GM13977 (cell line): Measurements from ENCODE around the gene HERC2.
"Not testable (repeated sequence)": the region's sequence is repeated elsewhere in the genome, so short reads cannot be mapped to it uniquely, and the experiment has no call there.

ENCODE experiments used
- DNase-seq: peaks from one replicate; pipeline ENCODE4 v3.0.0; 2012; ENCODE audit warnings: low spot score
- CTCF ChIP-seq: IDR thresholded peaks from 2 replicates; pipeline ENCODE4 v1.5.1; 2012; ENCODE audit warnings: mild to moderate bottlenecking, control low read depth; ENCODE audit not compliant: insufficient read depth; ENCODE audit errors: extremely low read depth, missing control alignments
- in situ Hi-C: fragments of 300-500 bp; cut with MboI; formaldehyde crosslinking; loops from one replicate; pipeline ENCODE4 v1.12.0; 2022; ENCODE audit warnings: low sequenced_read_pairs, low pct_unique_long_range_greater_than_20kb, mixed read lengths, inconsistent platforms; ENCODE audit not compliant: unreplicated experiment

The HERC2 gene

GRCh38 chr15:28128031-28128430 is 193.9 kb downstream of the HERC2 start:
- no peak for DNase-seq
- in situ Hi-C loops = no loop called here
- no peak for TF ChIP-seq CTCF

- in situ Hi-C loops = no loop called here
- no peak for DNase-seq
- no peak for TF ChIP-seq CTCF
These were observed 194.9 kb downstream of the HERC2 start for GRCh38 chr15:28127036-28127435.

GRCh38 chr15:28125673-28126651 is 196.0 kb downstream of the HERC2 start:
- DNase-seq = no peak
- in situ Hi-C loops = no loop called here
- TF ChIP-seq CTCF = peak; percentile 62

- no peak for DNase-seq
- no peak for TF ChIP-seq CTCF
- in situ Hi-C loops = no loop called here
These were observed 197.1 kb downstream of the HERC2 start for GRCh38 chr15:28124841-28125240.

- TF ChIP-seq CTCF = peak; percentile 60
- in situ Hi-C loops = no loop called here
- peak; percentile 72 for DNase-seq
These were observed 198.5 kb downstream of the HERC2 start for GRCh38 chr15:28123408-28124023.

GRCh38 chr15:28122038-28122949 is 199.7 kb downstream of the HERC2 start:
- no peak for TF ChIP-seq CTCF
- no peak for DNase-seq
- in situ Hi-C loops = no loop called here

GRCh38 chr15:28121577-28121976 is 200.4 kb downstream of the HERC2 start:
- in situ Hi-C loops, DNase-seq: not testable (repeated sequence)
